GM19324 (cell line): Measurements from ENCODE around the gene NECTIN2.
"Not testable (repeated sequence)": the region's sequence is repeated elsewhere in the genome, so short reads cannot be mapped to it uniquely, and the experiment has no call there.

Source experiments
- ATAC-seq: cut with Tn5 transposase; IDR thresholded peaks from one replicate; pipeline ENCODE4 v1.9.1; 2021; ENCODE audit warnings: mild to moderate bottlenecking, moderate library complexity; ENCODE audit not compliant: unreplicated experiment, low FRiP score

NECTIN2 gene

GRCh38 chr19:44882063-44882462 lies 36.0 kb downstream of the NECTIN2 start:
- no peak for ATAC-seq

GRCh38 chr19:44882619-44883397 lies 36.7 kb downstream of the NECTIN2 start:
- not testable (repeated sequence) for ATAC-seq

- ATAC-seq: no peak
These were observed 37.8 kb downstream of the NECTIN2 start for GRCh38 chr19:44883922-44884321.

- ATAC-seq: no peak
These were observed 38.5 kb downstream of the NECTIN2 start for GRCh38 chr19:44884566-44884965.

GRCh38 chr19:44886141-44886540 lies 40.0 kb downstream of the NECTIN2 start:
- no peak for ATAC-seq

GRCh38 chr19:44887648-44888047 lies 41.6 kb downstream of the NECTIN2 start:
- no peak for ATAC-seq

GRCh38 chr19:44888335-44888734 lies 42.2 kb downstream of the NECTIN2 start:
- ATAC-seq: not testable (repeated sequence)

- ATAC-seq: no peak
These were observed 43.8 kb downstream of the NECTIN2 start for GRCh38 chr19:44889830-44890365.

- ATAC-seq: peak; percentile 86
These were observed 44.4 kb downstream of the NECTIN2 start for GRCh38 chr19:44890366-44891015.

- peak; percentile 72 for ATAC-seq
These were observed 45.2 kb downstream of the NECTIN2 start, which contains the start of gene TOMM40 for GRCh38 chr19:44891016-44891882. TOMM40 (plus strand) TSS chr19:44891254; CDS start chr19:44891416, 162 bp downstream.

- no peak for ATAC-seq
These were observed 46.8 kb downstream of the NECTIN2 start for GRCh38 chr19:44892932-44893331.

- no peak for ATAC-seq
These were observed 47.4 kb downstream of the NECTIN2 start for GRCh38 chr19:44893332-44894051.

- ATAC-seq: no peak
These were observed 47.9 kb downstream of the NECTIN2 start for GRCh38 chr19:44894052-44894400.

- ATAC-seq: no peak
These were observed 48.8 kb downstream of the NECTIN2 start for GRCh38 chr19:44894946-44895345.

- no peak for ATAC-seq
These were observed 51.7 kb downstream of the NECTIN2 start for GRCh38 chr19:44897835-44898234.

- no peak for ATAC-seq
These were observed 54.5 kb downstream of the NECTIN2 start for GRCh38 chr19:44900328-44901244.

- ATAC-seq: no peak
These were observed 57.1 kb downstream of the NECTIN2 start for GRCh38 chr19:44903216-44903601.

- no peak for ATAC-seq
These were observed 57.7 kb downstream of the NECTIN2 start for GRCh38 chr19:44903602-44904425.
